ENCODE results near the gene FBXO31. TPM values are rescaled to one million over a fixed set of nuclear protein-coding genes. Genes with fewer than 3 reads are reported as not detected.
"Not testable (repeated sequence)": the region's sequence is repeated elsewhere in the genome, so short reads cannot be mapped to it uniquely, and the experiment has no call there.

Gene FBXO31
- total RNA-seq, 1 experiment from 2014 or later, result 14.4 TPM

DNA sequence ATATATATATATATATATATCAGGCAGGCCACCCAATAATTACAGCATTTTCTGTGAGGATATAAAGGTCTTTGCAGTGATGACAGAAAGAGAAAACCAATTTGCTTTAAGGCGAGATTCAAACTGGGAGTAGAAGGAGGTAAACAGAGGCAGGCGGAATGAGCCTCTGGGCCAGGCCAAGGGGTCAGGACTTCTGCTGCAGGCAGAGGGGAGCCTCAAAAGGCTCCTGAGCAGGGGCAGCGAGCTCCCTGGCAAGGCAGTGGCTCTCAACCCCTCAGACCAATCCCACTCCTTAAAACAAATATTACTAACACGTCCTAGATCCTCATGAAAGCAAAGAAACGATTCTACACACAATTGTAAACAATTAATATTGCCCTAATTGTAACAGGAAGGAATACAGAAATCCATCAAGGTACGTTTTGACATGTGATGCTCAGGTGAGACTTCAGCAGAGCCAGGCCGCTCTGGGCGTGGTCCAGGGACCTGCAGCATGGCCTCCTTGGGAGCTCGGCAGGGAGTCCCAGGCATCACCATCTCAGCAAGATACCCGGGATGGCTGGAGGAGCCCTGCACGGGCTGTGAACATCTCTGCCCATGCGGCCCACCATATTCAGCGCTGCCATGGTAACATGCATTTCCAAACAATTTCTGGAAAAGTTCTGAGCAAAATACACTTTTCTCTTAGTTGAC lies 18.4 kb downstream of the FBXO31 start:
- DNase-seq (ENCODE audit: low read depth), result no peak

DNA sequence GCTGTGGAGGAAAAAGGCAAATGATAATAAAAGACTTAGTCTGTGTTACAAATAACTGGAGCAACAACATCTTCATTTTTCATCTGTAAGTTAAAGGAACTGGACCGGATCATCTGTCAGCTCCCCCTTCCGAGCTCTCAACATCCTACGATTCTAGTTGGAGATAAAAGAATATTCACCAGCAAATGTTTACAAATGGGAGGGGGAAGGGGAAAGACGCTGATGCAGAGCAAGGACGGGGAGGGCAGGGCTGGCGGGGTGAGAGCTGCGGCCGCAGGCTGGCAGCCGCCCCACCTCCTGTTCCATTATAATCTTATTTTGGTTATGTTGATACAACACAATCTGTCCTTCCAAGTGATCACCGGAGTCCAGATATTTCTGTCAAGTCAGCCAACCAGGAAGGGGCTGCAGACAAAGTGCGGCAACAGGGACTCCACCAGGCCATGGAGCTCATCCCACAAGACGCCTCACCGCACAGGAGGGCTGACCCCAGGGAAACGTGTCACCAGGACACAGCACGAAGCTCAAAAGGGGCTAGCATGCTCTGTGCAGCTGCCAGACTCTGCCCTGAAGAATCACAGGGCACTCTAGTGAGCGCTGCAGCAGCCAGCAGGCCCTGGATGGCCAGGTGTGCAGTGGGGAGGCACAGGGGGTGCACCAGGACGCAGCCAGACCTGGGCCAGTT lies 19.7 kb downstream of the FBXO31 start:
- DNase-seq (ENCODE audit: low read depth), result no peak

DNA sequence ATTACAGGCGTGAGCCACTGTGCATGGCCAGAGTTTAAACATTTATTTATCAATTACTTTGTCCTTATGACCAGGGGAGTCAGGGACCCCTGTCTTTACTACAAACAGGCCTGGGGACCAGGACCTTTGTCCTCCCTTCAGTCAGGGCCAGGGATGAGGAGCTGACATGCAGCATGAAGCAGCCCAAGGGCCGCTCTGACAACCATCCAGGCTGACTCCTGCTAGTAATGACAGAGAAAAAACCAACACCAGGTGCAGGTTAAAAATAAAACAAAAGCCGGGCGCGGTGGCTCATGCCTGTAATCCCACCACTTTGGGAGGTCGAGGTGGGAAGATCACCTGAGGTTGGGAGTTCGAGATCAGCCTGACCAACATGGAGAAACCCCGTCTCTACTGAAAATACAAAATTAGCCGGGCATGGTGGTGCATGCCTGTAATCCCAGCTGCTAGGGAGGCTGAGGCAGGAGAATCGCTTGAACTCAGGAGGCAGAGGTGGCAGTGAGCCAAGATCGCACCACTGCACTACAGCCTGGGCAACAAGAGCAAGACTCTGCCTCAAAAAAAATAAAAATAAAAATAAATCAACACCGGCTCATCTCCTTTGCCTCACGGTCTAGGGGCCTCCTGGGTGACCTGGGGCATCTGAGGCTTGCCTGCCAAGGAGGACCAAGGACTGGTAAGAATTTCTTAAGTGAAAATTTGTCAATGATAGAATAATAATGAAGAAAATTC lies 20.6 kb downstream of the FBXO31 start:
- not testable (repeated sequence) for DNase-seq (ENCODE audit: low read depth)

DNA sequence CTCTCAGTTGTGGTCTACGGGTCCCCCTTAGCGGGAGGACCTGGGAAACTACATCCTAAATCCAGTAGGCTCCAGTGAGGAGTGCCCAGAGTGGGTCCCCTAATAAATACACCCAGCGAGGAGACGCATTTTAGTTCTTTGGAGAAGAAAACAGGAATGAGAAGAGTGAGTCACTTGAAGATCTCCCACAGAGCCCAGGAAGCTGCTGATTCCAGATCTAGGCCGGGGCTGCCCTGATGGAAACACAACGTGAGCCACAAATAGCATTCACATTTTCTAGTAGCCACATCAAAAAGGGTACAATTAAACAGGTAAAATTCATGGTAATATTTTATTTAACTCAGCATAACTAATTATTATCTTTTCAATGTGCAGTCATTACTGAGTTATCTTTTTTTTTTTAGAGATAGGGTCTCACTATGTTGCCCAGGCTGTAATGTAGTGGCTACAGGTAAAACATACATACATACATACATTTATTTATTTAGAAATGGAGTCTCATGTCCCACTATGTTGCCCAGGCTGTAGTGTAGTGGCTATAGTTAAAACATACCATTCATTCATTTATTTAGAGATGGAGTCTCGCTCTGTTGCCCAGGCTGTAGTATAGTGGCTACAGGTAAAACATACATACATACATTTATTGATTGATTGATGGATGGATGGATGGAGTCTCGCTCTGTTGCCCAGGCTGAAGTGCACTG lies 21.5 kb downstream of the FBXO31 start:
- no peak for DNase-seq (ENCODE audit: low read depth)

DNA sequence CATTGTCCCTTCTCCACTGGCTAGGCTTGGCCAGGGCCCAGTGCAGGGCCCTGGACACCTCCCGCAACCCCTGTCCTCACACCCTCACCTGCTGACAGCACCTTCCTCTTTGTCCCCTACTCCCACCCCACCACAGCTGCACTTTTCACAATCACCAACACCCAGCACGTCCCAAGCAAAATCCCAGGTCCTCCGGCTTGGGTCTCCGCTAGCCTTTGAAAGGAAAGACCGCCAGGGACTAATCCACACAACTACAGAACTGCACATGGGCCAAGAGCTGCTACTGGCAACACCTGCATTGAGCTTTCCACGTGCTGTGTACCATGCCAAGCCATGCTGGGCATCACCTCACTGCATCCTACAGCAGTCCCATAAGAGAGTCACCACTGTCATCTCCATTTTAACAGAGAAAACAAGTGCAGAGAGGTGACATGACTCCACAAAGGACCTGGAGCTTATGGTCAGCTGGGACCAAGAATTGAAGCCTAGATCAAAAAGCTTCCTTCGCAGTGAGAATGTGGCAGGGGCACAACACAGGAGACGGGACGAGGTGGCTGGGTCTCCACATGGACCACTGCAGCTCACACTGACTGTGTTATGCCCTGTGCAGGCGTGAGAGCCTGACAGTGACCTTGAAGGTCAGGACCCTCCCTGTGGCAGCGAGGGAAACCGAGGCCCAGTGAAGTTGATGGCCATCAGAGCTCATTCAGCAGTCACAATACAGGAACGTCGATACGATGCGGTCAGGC lies 22.5 kb downstream of the FBXO31 start:
- DNase-seq (ENCODE audit: low read depth), result no peak

DNA sequence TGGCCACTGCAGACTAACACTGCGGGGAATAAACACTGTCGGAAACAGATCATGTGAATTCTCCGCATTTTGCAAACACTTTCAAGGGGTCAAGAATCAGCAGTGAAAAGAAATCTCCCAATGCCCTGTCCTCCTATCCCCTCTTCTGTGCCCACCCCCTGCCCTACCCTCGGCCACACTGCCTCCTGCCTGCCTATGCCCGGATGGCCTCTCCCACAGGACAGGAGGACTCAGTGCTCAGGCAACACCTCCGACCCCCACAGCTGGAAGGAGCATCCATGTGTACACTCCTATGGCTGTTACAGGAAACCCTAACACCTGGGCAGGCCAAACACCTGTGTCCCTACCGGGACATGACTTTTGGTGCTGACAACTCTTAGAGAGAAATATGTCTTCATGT lies 24.5 kb downstream of the FBXO31 start:
- DNase-seq (ENCODE audit: low read depth), result no peak

DNA sequence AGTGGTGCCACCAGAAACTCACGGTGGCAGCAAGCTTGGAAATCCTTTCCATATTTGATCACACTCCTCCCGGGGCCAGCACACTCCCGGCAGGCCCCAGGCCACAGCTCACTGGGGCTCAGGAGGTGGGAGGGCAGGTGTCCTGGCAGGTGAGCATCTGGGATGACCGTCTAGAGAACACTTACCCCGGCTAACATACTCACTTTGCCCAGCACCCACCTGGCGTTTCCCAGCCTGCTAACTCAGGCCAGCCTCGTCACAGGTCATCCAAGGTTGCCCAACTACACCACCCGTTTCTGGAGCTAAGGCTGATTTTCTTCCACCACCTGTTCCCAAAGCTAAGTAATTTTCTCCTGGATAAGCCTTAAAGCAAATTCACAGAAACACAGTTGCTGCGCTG lies 24.9 kb downstream of the FBXO31 start:
- no peak for DNase-seq (ENCODE audit: low read depth)

DNA sequence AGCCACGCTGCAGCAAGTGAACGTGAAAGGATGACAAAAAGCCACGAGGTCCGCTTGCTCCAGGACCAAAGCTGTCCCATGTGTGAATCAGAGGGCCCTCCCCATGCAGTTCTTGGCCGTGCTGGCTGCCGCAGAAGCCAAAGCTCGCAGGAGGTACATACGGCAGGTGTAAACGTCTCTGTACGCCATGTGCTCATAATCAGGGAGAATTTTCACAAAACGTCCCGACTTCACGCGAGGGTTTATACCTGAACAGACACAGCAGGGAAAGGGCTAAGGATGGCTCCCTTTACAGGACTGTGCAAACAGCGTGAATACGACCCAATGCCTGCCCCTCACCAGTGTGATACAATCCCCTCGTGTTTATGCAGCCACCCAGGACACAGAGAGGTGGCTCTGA lies 25.3 kb downstream of the FBXO31 start:
- no peak for DNase-seq (ENCODE audit: low read depth)

DNA sequence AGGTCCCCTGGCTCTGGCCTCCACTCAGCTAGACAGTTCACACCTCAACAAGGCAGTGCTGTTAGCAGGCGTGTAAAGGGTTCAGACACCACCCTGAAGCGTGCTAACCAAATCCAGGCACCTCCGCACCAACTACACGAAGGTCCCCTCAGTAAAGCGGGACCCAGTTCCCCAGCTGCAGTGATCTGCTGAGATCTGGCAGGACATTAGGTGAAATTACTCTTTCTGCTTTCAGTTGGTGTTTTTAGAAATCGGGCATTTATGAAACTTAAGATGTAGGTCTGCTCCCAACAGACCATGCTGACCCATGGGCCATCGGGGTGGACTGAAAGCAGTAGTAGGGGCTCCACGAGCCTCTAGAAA lies 27.1 kb downstream of the FBXO31 start:
- DNase-seq (ENCODE audit: low read depth), result no peak

DNA sequence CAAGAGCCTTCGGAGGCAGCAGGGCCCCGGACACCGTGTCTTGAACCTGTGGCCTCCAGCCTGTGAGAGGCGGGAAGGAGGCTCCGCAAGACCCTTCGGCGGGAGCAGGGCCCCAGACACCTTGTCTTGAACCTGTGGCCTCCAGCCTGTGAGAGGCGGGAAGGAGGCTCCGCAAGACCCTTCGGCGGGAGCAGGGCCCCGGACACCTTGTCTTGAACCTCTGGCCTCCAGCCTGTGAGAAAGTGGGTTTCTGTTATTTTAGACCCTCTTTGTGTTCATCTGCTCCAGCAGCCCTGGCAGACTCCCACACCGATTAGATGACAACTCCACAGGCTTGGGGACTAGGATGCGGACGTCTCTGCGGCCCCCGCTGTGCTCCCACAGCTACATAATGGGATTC lies 30.0 kb downstream of the FBXO31 start:
- no peak for DNase-seq (ENCODE audit: low read depth)

DNA sequence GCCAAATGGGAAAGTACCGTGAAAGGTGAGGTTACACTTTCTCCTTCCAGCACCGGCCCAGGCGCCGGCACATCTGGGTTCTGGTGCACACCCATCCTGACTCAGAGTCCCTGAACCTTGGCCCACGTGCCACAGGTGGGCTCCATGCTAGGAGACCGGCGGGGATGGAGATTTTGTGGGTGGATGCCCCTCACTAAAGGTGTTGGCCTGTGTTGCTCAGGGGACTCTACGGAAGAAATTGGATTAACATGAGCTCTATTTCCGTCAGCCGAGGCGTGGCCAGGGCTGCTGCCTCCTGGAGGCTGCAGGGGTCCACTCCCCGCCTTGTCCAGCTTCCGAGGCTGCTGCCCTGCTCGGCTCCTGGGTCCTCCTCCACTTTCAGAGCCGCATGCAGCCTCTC lies 30.8 kb downstream of the FBXO31 start:
- no peak for DNase-seq (ENCODE audit: low read depth)

DNA sequence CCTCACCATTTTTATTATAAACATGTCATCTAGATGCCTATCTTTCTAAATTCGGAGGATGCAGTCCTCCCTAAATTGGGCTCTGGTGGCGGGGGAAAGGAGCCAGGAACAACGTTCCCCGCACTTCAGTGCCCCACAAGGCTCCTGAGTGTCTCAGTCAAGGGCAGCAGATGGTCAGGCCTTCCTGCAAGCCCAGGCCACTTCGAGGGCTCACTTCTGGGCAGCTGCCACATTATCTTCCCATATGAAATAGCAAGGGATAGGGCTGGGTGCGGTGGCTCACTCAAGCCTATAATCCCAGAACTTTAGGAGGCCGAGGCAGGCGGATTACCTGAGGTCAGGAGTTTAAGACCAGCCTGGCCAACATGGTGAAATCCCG lies 32.3 kb downstream of the FBXO31 start:
- no peak for DNase-seq (ENCODE audit: low read depth)

DNA sequence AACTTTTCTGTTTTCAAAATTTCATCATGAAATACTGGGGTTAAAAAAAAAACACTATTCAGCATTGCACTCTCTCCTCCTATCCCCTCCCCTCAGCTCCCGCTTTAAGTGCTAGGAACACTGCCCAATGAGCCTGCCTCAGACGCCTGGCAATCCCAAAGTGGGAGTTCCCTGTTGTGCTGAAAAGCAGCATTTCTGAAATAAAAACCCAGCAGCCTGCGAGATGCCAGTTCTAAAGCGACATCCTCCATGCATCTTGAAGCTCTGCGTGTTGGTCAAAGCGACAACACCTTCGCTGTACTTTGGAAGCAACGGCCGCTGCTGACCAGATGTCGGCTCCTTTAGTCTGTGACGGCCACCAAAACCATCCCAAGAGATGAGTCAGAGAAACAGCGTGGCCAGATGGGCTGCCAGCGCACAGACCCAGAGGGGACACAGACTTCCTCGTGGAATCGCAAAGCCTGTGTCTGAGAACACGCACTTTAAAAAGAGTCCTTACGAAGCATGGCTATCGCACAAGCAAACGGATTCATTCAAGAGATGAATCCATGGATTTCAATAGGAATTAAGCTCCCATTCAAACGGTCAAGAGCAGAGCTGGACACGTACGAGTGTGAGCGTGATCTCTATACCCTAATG lies 32.8 kb downstream of the FBXO31 start:
- no peak for DNase-seq (ENCODE audit: low read depth)

DNA sequence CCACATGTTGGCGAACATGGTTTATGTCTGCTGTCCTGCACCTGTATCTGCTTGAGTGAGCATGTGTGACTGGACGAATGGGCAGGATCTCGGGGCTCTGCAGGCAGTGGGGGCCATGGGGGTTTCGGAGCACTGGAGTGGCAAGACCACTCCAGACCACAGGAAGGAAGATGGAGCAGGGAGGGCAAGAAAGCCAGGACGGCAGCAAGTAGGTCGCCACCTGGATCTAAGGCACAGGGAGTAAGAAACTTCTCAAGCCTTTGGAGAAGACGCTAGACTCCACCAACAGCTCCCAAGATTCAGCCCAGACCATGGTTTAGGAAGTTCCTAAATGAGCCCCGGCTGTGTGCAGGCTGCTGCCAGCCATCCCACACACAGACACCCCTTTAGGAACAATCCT lies 33.5 kb downstream of the FBXO31 start:
- no peak for DNase-seq (ENCODE audit: low read depth)

DNA sequence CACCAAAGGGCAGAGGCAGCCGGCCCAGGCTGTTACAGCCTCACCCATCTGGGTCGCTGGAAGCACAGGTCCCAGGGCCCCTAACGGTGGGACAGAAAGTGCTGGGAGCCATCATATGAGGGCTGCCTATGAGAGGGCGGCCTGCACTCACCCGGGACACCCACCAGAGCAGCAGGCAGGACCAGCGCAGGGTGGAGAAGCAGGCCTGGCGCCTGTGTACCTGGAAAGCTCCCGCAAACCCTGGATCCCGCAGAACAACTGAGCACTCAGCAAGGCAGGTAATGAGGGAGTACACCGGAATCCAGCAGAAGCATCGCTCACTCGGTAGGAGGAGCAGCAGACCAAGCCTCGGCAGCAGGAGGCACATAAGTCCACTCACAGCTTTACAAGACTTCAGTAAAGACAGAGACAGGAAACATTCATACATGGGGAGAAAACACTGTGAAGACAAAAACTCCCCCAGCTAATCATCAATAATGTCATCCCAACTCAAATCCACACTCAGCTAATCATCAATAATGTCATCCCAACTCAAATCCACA lies 34.9 kb downstream of the FBXO31 start:
- no peak for DNase-seq (ENCODE audit: low read depth)

DNA sequence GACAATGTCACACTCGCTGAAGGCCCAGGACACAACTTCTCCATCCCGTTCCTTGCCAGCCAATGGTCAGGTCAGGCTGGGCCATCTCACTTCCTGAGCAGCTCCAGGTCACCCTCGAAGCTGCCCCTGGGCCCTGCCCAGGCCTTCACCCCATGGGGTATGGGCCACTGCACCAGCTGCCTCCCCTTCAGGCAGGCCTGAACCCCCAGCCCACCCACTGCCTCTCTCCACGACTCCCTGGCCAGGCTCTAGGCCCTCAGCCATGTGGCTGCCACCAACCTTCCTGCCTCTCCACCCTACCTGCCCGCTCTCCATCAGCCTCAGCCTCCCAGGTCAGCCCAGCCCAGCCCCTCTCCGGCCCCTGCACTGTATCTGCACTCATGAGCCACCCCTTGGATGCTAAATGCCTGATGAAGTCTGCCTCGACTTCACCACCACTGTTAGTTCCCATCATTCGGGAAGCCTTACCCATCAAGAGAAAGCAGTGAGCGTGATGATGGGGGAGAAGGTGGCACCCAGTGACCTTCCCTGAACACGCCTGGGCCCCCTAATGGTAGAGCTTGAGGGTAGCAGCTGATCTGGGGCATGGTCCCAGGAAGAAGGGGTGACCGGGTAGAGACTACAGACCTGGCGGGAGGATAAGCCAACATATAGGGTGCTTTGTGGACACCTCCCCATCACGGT lies 35.5 kb downstream of the FBXO31 start:
- no peak for DNase-seq (ENCODE audit: low read depth)

DNA sequence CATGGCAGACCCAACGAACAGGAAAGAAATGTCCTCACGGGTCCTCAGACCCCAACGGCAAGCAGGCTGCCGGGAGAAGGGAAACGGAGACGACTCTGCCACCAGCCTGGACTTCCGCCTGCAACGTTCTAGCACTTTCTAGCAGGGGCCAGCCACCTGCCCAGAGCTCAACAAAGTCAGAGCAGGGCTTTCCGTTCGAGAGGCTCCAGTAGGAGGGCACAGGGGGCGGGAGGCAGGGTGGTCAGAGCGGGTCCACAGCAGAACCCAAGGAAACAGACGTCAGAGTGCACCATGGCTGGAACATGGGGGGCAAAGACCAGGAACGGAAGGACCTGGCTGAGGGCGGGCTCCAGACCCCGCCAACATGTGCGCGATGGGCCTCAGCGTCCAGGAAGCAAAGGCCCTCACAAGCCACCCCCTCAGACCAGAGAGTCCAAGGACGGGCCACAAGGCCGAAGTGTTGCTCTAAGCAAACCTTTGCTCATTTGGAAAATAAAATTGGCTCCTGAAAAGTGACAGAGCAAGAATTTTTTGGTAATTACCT lies 37.0 kb downstream of the FBXO31 start:
- DNase-seq (ENCODE audit: low read depth), result no peak

DNA sequence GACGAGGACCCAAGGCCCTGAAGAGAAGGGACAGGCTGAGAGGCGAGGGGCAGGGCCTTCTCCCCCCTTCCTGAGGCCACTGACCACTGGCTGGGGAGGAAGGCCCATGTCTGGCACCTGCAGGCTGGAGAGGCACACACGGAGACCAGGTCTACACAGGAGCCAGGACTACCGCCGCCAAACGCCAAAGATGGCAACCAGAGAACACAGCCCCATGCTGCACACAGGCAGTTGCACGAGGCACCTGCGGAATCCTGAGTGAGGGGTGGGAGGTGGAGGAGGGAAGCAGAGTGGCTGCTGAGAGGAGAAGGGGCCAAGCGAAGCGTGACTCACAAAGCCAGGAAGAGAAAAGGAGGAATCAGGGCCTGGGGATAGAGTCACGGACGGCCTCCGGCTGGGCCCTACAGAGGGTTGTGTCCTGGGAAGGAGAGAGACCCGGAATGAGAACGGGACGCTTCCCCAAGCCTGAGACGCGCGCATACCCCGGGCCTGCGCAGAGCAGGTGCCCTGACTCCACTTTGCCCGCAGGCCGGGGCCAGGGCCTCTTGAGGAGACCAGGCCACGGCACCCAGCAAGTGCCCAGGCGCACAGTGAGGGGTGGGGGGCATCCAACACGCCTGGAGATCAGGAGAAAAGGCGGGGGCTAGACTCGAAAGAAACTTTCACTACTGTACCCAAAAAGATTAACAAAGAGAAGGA lies 37.7 kb downstream of the FBXO31 start:
- no peak for DNase-seq (ENCODE audit: low read depth)

DNA sequence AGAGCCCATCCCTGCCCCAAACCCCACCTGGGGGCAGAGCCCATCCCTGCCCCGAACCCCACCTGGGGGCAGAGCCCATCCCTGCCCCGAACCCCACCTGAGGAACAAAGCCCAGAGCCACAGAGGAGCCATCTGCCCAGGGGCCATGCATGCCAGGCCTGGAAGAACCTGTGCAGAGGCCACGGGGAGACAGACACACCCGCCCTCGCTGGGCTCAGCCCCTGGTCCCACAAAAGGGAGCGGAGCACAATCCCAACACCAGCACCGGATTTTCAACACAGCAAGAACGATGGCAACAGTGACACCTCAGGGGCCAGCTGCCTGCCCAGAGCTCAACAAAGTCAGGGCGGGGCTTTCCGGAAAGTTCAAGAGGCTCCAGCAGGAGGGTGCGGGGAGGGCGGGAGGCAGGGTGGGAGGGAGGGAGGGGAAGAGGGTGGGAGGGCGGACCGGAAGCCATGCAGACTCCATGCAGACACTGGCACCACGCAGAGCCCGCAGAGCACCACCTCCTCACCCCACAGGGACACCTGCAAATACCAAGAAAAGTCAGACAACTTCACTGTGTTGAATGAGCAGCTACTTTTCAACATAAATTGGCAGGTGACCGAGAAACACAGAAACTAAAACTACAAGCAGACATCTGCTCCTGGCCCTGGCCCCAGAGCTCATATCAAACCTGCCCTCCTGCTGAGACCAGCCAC lies 38.5 kb downstream of the FBXO31 start:
- no peak for DNase-seq (ENCODE audit: low read depth)

Measured in M059J (cell line).